ENCODE data around the gene B4GALNT1.

Gene B4GALNT1

DNA sequence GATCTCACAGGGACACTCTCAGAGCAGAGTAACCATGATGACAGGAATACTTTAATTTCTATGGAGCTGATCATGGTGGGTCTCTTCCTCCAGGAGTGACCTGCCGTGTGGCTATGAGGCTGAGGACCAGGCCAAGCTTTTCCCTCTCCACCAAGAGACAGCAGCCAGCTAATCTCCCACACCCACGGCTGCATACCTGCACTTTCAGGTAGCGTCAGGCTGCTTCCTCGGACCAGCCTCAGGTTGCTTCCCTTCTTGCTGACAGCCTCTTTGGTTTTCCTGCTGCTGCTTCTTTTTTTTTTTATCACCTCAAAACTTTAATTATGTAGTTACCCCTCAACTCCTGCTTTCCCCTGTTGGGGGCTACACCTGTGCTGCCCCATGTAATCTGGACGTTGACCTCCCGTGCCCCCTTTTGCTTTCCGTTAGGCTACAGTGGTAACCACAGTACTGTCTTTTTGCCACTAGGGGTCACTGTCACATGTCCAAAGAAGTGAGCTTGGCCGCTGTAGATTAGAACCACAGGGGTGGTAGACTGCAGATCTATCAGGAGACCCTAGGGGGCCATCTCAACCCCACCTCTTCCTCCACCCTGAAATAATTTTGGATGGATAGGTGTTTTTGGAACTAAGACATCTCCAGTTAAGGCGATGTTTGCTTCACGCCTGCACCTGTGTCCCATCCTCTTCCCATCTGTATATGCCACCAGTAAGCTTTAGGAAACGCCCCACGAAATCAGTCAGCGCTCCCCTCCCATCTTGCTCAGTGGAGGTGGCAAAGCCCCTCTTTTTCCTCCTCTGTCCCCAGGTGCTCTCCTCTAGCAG is 49.8 kb downstream of the B4GALNT1 start:
- DNase-seq, result peak; percentile 91

DNA sequence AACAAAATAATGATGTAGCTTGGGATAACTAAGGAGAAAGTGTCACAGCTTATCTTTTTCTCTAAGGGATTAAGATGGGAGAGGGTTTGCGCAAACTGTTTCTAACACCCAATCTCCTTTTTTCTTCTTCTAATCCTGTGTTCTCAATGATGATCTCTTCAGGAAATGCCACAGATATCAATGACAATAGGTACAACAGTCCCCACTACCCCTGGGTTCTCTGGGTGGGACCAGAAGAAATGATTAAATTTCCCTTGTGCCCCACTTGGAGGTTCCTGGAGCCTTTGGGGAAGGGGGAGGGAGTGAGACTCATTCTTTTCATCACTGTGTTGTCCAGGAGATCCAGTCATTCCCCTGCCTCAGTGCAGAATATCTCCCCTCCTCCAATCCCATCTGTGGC is 50.6 kb downstream of the B4GALNT1 start:
- DNase-seq, result no peak

DNA sequence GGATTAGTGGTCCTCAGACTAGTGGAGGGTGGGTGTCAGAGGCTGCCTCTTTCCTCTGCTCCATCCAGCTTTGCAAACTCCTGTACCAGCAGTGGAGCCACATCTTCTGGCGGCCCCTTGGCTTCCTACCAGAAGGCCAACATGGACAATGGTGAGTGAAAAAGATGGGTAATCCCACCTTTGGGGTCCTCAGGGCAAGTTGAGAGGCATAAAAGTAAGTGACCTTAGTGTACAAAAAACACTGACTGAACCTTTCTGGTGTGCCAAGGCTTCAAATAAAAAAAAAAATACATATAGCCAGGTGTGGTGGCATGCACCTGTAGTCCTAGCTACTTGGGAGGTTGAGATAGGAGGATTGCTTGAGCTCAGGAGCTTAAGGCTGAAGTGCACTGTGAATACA is 51.2 kb downstream of the B4GALNT1 start:
- no peak for DNase-seq

DNA sequence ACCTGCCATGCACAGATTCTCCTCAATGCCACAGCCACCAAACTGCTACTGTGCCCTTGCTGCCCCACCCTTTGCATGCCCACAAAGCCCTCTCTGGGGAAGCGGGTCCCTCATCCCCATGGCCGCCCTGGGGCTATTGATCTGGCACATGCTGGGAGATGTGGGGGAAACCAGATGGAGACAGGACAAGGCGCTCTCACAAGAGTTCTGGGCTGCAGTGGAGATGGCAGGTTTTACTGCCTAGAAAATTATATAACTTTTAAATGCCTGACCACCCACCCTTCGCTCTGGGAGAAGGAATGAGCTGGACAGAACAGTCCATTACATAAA is 52.6 kb downstream of the B4GALNT1 start:
- no peak for DNase-seq

DNA sequence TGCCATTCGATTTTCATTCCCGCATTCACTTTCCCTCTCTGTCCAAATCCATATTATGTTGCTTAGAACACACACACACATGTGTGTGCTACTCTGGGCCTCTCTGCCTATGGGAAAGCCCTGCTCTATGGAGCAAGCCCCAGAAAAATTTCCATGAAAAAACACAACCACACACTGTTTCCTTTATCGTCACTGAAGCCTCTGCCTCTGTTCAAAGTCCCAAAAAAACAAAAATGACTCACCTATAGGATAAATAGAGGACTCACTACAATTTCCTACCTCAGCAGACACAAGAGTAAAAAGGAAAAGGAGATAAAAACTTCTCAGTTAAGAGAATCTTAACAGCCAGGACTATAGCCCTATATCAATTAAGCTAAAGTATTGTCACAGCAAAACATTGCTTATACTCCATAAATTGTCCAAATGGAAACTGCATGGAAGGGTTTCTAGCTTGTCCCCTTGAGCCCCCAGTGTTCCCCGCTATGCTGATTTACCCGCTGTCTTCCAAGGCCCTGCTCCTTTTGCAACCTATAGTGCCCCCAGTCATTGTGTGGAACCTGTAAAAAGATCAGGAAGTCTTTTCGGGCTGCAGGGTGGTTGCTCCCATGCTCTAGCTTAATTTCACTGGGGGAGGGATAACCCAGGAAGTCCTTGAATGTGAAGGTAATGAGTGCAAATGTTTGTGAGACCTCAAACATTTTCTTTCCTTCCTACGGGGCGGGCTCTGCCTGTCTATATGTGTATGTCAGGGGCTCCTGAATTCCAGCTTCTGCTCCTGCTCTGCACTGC is 53.1 kb downstream of the B4GALNT1 start:
- DNase-seq, result no peak

DNA sequence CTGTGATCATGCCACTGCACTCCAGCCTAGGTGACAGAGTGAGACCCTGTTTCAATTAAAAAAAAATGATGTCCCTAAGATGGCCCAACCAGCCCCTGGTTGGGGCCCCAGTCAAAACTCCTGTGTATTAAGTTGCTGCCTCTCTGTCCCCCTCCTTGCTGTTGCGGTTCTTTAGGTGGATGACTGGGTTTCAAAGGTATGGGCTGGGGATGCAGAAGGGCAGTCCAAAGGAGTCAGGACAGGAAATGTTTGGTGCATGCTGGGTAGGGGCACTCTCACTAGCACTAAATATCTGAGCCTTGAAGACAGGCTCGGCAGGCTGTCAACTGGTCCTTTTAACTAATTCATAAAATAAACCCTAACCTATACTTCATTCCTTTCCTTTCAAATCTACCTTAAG is 54.0 kb downstream of the B4GALNT1 start:
- no peak for DNase-seq

DNA sequence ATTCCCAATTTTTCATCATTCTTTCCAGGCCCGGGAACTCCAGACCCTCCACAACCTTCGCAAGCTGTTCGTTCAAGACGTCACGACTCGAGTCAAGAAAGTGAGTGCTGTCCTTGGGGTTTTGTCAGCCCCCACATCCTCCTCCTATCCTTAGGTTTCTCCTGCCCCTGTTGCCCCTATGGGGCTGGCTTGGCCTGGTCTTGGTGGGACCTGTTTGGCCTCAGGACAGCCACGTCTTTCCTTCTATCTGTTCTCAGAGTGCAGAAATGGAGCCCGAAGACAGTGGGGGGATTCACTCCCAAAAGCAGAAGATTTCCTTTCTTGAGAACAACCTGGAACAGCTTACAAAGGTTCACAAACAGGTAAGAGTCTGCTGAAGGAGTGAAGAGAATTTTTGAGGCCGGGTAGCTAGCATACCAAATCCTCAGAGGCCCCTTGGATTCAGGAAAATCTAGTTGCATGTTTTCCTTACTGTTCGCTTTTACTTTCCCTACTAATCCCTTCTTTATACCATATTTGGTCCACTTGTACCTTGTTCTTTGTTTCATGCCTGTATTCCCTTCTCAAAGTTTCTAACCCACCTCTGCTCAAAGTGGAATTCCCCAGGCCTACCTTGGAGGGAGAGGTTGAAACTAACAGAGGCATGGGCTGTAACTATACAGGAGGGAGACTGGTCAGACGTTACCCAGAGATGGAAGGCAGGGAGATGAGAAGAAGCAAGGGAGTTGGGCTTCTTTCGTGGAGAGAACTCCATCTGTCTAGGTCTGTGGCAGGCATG is 54.8 kb downstream of the B4GALNT1 start:
- DNase-seq, result no peak

DNA sequence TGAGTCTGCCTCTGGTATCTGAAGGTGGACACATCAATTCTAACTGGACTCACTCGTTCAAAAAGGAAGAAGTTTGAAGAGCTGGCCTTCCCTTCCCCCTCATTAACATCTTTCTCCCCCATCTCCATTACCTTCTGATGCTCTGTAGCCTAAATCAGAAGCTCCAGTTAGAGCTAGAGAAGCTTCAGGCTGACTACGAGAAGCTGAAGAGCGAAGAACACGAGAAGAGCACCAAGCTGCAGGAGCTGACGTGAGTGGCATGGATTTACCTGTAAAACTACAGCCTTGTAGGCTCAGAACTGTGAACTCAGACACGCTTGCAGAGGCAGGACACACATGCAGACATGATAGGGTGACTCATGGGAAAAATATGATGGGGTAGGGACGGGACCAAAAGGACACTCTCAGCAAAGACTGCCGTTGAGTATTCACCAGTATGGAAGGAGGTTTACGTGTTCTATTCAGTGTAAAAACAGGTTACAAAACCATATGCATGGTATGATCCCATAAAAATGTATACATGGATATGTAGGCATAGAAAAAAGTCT is 56.3 kb downstream of the B4GALNT1 start:
- DNase-seq, result no peak

All from OCI-M1 (cell line).